HG02642 (cell line): ENCODE data around the gene SLC36A3.
A peak's percentile ranks its signal among the peaks of the same experiment; 100 is the strongest.
"Not testable (repeated sequence)": the region's sequence is repeated elsewhere in the genome, so short reads cannot be mapped to it uniquely, and the experiment has no call there.

Experiments used
- ATAC-seq: cut with Tn5 transposase; IDR thresholded peaks from one replicate; pipeline ENCODE4 v1.9.1; 2021; ENCODE audit warnings: mild to moderate bottlenecking; ENCODE audit not compliant: unreplicated experiment, poor library complexity

SLC36A3 gene

DNA sequence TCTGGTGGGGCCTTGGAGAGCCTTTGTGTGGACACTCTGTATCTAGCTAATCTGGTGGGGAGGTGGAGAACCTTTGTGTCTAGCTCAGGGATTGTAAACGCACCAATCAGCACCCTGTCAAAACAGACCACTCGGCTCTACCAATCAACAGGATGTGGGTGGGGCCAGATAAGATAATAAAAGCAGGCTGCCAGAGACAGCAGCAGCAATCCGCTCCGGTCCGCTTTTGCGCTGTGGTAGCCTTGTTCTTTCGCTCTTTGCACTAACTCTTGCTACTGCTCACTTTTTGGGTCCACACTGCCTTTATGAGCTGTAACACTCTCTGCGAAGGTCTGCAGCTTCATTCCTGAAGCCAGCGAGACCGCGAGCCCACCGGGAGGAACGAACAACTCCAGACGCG lies 6.3 kb upstream of the SLC36A3 start:
- ATAC-seq = not testable (repeated sequence)

DNA sequence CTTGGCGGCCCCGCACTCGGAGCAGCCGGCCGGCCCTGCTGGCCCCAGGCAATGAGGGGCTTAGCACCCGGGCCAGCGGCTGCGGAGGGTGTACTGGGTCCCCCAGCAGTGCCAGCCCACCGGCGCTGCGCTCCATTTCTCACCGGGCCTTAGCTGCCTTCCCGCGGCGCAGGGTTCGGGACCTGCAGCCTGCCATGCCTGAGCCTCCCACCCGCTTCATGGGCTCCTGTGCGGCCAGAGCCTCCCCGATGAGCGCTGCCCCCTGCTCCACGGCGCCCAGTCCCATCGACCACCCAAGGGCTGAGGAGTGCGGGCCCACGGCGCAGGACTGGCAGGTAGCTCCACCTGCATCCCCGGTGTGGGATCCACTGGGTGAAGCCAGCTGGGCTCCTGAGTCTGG lies 5.7 kb upstream of the SLC36A3 start:
- not testable (repeated sequence) for ATAC-seq

DNA sequence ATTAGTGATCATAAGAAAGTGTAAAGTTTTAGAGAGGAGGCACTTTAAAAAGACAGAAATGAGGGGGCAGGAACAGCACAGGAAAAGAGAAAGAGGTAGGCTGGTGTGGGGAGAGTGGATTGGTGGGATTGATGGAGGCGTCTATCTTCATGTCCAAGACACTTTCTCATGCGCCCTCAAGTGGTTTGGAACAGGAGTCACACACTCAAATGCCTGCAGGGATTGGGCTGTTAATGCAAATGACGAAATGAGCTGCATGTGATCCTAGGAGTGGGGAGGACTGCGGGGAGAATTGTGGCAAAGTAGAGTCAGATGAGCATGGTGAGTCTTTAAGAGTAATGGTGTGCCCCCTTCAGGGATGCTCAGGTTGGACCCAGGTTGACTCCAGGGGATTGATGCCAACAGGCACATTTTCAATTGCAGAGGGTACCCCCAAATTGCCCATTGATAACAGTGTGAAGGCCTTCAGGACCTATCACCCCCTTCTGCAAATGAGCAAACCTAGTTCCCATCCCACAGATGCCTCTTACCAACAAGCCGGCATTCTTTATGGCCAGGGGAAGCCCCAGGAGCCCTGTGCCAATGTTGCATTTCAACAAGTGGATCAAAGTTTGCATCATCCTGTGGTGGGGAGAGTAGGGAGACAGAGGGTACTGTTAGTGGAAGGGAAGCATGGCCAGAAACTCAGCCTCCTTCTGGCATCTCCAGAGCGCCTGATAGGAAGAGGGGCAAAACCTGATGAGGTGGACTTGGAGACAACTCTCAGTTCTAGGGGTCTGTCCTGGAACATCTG lies 5.3 kb downstream of the SLC36A3 start:
- peak; percentile 93 for ATAC-seq

DNA sequence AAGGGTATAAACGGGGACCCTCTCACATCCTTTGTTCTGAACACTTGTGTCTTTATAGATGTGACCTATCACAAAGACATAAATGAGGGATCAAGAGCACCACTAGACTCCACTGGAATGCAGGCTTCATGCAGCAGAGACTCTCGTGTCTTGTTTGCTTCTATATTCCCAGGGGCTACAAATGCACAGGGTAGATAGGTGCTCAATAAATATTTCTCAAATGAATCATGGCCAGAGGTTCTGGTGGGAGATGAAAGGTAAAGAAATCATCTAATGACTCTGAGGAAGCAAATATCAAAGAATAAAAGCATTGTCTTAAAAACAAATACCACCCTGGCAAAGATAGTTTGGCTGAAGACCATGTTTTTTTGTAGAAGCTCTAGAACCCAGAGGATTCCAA lies 6.6 kb downstream of the SLC36A3 start:
- ATAC-seq = no peak

DNA sequence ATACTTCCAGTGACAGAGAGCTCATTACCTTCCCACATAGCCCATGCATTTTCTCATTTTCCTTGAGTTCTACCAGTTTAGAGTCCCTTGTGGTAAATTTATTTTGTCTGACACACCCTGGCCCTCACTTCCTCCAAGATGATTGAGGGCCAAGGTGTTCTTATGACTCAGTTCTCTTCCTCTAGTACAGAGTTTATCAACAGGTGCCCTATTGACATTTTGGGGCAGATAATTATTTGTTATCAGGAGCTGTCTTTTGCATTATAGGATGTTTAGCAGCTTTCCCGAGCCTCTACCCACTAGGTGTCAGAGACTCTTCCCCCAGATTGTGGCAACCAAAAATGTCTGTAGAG lies 7.1 kb downstream of the SLC36A3 start:
- ATAC-seq = no peak

DNA sequence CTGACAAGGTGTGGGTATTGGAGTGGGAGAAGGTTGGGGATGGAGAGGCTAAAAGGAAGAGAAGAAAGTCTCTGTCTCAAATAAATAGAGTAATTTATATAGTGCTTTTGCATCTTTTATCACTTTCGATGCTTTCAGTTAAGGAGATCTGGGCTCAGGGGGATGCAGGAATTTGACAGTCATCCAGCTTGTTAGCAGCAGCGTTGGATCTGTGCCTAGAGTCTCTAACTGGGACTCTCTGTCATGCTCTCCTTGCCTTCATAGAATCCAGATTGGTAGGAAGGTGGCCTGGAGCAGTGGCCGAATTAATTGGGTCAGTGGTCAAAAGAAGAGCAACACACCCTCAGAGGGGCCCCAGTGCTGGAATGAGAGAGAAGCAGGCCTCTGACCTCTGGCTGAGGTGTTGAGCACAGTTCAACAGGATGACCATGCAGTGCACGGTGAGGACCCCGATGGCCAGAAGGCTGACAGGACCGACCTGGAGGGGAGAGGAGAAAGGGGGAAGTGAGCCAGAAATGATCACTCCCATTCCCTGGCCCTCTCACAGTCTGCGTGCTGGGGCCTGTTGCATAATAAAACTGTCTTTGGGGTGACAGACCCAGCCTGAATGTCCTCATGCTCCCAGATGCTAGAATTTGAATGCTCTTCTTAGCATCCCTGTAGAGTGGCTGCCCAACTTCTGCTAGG lies 7.6 kb downstream of the SLC36A3 start:
- no peak for ATAC-seq

DNA sequence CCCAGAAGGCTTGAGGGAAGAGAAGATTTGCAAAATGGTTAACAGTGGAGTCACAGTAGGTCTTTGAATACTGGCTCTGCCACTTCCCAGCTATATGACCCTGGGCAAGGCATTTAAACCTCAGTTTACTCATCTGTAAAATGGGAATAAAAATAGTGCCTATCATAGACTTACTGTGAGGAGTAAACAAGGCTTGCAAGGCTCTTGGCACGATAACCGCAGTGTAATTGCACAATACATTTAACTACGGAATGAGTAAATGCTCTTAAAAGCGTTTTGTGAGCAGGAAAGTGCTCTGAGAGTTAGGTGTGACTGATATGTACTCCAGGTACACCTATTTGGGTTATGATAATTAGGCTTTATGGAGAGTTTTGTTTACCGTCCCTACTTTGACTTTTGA lies 8.4 kb downstream of the SLC36A3 start:
- ATAC-seq = no peak

DNA sequence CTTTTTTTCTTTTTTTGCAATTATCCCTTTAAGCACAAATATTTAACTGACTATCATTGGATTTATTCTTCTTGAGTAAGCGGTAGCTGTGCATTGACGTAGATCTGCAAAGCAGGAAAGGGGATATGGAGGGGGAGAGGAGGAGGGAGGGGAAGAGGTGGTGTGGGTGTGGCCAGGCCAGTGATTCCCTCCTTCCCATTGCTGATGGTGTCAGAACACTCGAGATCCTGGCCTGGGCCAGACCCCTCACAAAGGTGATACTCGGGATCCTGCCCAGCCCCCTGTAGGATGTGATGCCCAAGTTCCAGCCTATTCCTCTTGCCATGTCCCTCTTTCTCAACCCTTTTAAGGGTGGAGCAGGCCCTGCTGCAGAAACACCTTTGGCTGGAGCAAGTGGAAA lies 9.9 kb downstream of the SLC36A3 start:
- ATAC-seq = no peak

DNA sequence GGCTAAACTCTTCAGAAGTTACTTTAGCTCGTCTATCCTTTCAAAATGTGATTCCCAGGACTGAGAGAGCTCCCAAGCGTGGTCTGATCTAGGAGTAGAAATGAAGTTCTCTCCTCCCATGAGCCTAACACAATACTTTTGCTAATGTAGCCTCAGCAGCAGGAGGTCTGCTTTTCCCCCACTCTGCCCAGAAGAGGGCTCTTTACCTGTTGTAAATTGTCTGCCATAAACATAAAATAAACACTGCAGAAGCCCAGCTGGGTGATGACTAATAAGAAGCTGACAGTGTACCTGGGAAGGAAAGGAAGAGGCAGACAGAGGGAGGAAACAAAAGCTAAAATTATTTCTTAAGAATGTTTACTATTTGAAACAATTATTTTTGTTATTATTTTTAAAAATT lies 15.4 kb downstream of the SLC36A3 start:
- no peak for ATAC-seq

DNA sequence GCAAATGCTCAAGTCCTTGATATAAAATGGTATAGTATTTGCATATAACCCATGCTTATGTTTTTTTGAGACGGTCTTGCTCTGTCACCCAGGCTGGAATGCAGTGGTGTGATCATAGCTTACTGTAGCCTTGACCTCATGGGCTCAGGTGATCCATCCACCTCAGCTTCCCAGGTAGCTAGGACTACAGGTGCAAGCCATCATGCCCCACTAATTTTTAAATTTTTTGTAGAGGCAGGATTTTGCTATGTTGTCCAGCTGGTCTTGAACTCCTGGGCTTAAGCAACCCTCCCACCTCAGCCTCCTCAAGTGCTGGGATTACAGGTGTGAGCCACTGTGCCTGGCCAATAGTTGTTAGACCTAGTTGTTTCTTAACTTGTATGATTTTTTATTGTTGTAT lies 17.3 kb downstream of the SLC36A3 start:
- ATAC-seq = no peak

DNA sequence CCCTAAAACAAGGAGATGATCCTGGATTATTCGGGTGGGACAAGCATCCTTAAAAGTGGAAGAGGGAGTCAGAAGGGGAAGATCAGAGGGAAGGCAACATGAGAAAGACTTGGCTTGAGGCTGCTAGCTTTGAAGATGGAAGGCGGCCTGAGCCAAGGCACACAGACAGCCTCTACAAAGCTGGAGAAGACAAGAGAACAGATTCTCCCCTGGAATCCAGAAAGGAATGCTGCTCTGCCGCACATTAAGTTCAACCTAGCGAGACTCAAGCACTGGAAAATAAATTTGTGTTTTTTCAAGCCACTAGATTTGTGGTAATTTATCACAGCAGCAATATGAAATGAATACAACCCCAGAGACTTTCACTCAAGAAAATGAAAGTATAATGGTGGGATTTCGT lies 17.9 kb downstream of the SLC36A3 start:
- no peak for ATAC-seq

DNA sequence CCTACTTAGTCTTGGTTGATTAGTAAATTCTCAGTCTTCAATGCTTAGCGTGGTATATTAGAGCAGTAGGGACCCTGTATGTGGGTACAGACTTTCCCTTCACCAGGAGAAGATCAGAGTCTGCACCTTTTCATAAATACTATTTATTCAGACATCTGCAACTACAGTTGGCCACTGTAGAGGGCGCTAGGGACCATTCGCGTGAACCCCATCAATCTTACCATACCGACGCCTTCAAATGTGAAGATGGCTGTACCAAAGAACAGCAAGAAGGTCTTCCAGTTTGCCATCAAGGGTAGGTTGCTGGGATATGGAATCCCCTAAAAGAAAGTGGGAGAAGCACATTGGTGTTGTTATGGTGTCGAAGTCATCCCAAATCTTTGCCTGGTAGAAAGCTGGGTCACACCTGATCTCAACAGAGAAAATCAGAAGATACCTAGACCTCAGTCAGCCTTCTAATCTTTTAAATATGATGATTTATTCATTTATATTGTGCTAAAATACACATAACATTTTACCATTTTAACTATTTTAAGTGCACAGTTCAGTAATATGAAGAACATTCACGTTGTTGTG lies 19.1 kb downstream of the SLC36A3 start:
- no peak for ATAC-seq

DNA sequence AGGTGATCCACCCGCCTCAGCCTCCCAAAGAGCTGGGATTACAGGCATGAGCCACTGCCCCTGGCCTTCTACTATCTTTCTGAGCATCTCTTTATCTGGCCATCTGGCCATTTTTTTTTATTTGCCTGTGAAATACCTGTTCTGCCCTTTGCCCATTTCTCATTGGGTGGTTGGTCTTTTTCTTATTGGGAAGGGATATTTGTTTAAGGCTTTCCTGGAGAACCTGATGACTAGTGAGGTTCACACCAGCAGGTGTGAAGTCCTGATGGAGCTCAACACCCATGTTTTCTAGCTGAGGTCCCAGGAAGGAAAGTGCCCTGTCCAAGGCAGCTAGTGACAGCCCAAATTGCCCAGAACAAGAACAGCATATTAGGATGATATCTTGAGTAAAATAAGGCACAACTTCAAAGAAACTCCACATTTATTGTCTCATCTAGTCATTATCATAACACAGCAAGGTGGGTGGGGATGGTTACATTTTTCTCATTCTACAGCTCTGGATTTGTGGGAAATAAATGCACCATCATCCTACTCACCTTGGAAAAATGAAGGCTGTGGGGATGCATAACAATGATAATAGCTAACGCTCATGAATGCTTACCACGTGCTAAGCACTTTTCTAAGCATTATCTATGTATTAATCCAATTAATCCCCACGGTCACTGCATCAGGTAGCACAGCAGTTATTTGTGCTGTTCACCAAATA lies 20.3 kb downstream of the SLC36A3 start:
- no peak for ATAC-seq

DNA sequence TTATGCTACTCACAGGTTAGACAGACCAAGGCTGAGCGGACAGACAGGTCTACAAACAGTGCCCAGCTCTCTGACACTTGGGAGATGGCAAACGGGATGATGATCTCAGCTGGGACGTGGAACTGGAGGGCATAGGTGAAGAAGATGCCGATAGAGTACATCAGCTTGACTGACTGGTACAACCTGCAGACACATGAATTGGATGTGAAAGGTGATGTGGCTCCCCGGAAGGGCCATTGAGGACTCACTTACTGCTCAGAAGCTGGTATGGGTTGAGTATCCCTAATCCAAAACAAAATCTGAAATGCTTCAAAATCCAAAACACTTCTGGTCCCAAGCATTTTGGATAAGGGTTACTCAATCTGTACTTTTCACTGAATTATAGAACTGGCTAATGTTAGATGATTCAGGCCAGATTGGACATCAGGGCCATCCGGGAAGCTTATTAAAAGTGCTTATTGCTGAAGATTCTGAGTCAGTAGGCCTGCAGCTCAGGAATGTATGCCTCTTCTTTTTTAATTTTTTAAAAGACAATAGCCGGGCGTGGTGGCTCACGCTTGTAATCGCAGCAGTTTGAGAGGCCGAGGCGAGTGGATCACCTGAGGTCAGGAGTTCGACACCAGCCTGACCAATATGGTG lies 22.4 kb downstream of the SLC36A3 start:
- no peak for ATAC-seq

DNA sequence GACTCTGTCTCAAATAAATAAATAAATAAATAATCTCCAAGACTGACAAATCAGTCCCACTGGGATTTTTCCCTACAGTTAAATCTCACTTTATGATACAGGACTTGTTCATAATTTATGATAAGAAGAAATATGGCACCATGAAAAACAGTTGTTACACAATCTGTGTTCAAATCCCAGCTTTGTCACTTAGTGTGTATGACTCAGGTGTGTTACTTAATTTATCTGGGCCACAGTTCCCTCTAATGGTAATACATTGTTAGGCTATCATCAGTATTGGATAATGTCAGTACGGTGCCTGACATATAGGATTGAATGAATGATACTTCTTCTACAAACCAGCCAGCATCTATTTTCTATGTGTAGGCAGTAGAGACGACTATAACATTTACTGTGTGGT lies 23.1 kb downstream of the SLC36A3 start:
- no peak for ATAC-seq

DNA sequence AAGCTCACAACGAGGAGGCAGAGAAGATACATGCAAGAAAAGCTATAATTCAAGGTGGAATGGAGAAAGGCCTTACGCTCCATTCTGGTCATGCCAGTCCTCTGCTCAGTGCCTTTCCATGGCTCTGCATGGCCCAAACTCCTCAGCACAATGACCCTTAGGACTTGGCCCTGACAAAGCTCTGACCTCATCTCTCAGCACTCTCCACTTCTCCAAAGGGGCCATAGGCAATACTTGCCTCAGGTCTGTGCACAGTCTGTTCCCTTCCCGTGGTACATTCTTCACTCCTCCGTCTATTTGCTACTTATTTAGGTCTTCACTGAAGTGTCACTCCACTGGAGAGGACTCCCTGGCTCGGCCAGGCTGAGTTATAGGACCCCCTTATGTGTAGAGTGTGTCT lies 24.7 kb downstream of the SLC36A3 start:
- no peak for ATAC-seq

DNA sequence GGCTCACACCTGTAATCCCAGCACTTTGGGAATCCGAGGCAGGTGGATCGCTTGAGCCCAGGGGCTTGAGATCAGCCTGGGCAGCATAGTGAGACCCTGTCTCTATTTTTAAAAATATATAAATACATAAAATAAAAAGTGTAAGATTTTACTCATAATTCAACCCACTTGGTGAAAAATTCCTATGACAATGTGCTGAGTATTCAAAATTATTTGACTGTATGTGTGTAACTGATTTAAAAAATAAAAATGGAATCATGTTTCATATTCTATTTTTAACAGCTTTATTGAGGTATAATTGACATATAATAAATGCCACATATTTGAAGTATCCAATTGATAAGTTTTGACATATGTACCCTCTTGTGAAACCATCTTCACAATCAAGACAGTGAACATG lies 27.8 kb downstream of the SLC36A3 start:
- no peak for ATAC-seq

DNA sequence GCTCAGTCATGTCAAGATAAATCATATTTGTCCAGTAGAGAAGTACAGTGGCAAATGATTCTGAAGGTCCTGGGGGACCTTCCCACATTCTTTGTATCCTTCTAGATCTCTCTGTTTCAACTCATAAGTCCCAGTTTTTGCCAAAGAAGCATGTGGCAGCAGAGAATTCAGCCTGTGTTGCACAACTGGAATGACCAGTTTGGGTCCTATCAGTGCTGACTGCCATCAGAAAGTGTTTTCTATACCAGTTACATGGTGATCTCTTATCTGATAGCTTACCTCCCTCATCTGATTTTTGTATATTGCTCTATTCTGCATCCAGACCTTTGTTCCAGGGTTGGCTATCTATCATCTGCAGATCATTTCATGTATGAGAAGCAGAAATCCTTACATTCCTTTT lies 28.9 kb downstream of the SLC36A3 start:
- no peak for ATAC-seq

DNA sequence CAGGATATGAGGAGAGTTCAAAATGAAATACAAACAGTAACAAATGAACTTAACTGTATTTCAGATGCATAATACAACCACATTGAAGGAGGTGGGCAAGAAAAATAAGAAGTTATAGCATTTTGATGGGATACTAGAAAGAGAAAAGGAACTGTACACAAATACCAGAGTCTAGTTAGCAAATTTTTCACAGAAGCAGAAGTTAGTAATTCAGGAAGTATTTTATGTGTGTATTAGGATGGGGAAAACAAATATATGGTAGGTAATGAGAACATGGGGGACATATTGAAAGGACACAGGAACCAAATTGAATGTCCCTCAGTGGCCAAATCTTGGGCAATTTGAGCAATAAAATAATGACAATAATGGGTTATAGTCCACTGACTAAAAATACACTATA lies 32.2 kb downstream of the SLC36A3 start:
- no peak for ATAC-seq

DNA sequence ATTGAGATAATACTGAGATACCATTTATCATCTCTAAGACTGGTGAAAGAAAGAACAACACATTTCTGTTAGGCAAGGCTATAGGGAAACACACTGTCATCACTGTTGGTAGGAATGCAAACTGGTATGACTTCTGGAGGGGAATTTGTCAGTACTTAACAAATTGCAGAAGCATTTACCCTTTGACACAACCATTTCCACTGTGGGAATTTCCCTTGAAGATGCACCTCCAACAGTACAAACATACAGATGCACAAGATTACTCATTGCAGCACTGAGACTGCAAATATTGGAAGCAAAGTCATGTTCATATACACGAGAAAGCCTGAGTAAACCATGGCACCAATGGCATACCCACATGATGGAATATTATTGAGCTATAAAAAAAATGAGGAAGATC lies 33.0 kb downstream of the SLC36A3 start:
- peak; percentile 93 for ATAC-seq
